AG09309 (cell line): ENCODE results near the gene PARP6.
A peak's percentile ranks its signal among the peaks of the same experiment; 100 is the strongest.

Experiments
- DNase-seq: peaks from one replicate; pipeline ENCODE4 v3.0.0-alpha.2; 2010; ENCODE audit warnings: low read depth
- H3K4me3 ChIP-seq: 2 replicates; pipeline ENCODE4 v1.5.1; 2011; ENCODE audit warnings: mild to moderate bottlenecking, low read depth, low read length, moderate library complexity; ENCODE audit not compliant: control insufficient read depth
- CTCF ChIP-seq: IDR thresholded peaks from 2 replicates; pipeline ENCODE4 v1.5.1; 2011; ENCODE audit warnings: mild to moderate bottlenecking, low read depth, low read length, inconsistent platforms; ENCODE audit not compliant: insufficient read depth, control insufficient read depth; ENCODE audit errors: missing control alignments

PARP6 gene

GRCh38 chr15:72202801-72203506 lies 69.4 kb downstream of the PARP6 start:
- TF ChIP-seq CTCF: no peak
- no peak overlapping the region for H3K4me3 ChIP-seq
- no peak for DNase-seq

- no peak for DNase-seq
- no peak overlapping the region for H3K4me3 ChIP-seq
- TF ChIP-seq CTCF: no peak
Observed at GRCh38 chr15:72202302-72202701, 70.1 kb downstream of the PARP6 start.

- TF ChIP-seq CTCF: no peak
- no peak overlapping the region for H3K4me3 ChIP-seq
- DNase-seq: no peak
Observed at GRCh38 chr15:72201391-72201921, 70.9 kb downstream of the PARP6 start.

GRCh38 chr15:72200395-72201237 lies 71.7 kb downstream of the PARP6 start:
- H3K4me3 ChIP-seq: no peak overlapping the region
- no peak for DNase-seq
- no peak for TF ChIP-seq CTCF

GRCh38 chr15:72199721-72200212 lies 72.6 kb downstream of the PARP6 start:
- no peak overlapping the region for H3K4me3 ChIP-seq
- TF ChIP-seq CTCF: peak; percentile 95
- DNase-seq: peak; percentile 27

- no peak overlapping the region for H3K4me3 ChIP-seq
- no peak for DNase-seq
- no peak for TF ChIP-seq CTCF
Observed at GRCh38 chr15:72199205-72199515, 73.2 kb downstream of the PARP6 start.
